Measurements from ENCODE around the gene WRAP73. TPM values are rescaled to one million over a fixed set of nuclear protein-coding genes. Genes with fewer than 3 reads are reported as not detected.
"Not testable (repeated sequence)": the region's sequence is repeated elsewhere in the genome, so short reads cannot be mapped to it uniquely, and the experiment has no call there.

WRAP73 gene
- total and polyA plus RNA-seq, 4 donors = 5.8 to 27.8 (median 14.0) TPM

GRCh38 chr1:3585940-3586568 lies 63.8 kb downstream of the WRAP73 start:
- Histone ChIP-seq H3K4me1 (ENCODE audit: control insufficient read depth in 1 of 2, insufficient read depth in 2 of 2, low read length in 2 of 2) (no peaks in the 10 kb centered on the region), H3K27me3 (ENCODE audit: control insufficient read depth in 1 of 2, insufficient read depth in 2 of 2, low read length in 1 of 2) (no peaks in the 10 kb centered on the region), H3K9me3 (ENCODE audit: control insufficient read depth, low read length) (no peaks in the 10 kb centered on the region), H3K27ac (ENCODE audit: low read depth in 1 of 2, low read length in 2 of 2) (no peak overlapping the region), H3K36me3 (ENCODE audit: control insufficient read depth in 1 of 2, insufficient read depth in 2 of 2, low read length in 1 of 2) (no peaks in the 10 kb centered on the region), H3K4me3 (ENCODE audit: low read length in 2 of 2) (no peak overlapping the region)
- ATAC-seq (ENCODE audit: low FRiP score) = no peak
- no peak for DNase-seq
- intact Hi-C loops (cut with DNase I) = no loop called here
- WGBS, 2 donors = 90 to 92% methylated on average over 19 of the region's 19 CpGs

DNA sequence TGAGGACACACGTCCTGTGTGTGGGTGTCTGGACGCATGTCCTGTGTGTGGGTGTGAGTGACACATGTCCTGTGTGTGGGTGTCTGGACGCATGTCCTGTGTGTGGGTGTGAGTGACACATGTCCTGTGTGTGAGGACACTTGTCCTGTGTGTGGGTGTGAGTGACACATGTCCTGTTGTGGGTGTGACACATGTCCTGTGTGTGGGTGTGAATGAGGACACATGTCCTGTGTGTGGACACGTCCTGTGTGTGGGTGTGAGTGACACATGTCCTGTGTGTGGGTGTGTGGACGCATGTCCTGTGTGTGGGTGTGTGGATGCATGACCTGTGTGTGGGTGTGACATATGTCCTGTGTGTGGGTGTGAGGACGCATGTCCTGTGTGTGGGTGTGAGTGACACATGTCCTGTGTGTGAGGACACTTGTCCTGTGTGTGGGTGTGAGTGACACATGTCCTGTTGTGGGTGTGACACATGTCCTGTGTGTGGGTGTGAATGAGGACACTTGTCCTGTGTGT lies 64.5 kb downstream of the WRAP73 start:
- ATAC-seq (ENCODE audit: low FRiP score); H3K9me3 ChIP-seq (ENCODE audit: control insufficient read depth, low read length); H3K27me3 ChIP-seq (ENCODE audit: control insufficient read depth in 1 of 2, insufficient read depth in 2 of 2, low read length in 1 of 2); intact Hi-C loops (cut with DNase I); H3K4me1 ChIP-seq (ENCODE audit: control insufficient read depth in 1 of 2, insufficient read depth in 2 of 2, low read length in 2 of 2); H3K36me3 ChIP-seq (ENCODE audit: control insufficient read depth in 1 of 2, insufficient read depth in 2 of 2, low read length in 1 of 2); DNase-seq; H3K4me3 ChIP-seq (ENCODE audit: low read length in 2 of 2); H3K27ac ChIP-seq (ENCODE audit: low read depth in 1 of 2, low read length in 2 of 2): not testable (repeated sequence)
- 70 to 71% methylated on average over 6 of the region's 6 CpGs for WGBS, 2 donors

DNA sequence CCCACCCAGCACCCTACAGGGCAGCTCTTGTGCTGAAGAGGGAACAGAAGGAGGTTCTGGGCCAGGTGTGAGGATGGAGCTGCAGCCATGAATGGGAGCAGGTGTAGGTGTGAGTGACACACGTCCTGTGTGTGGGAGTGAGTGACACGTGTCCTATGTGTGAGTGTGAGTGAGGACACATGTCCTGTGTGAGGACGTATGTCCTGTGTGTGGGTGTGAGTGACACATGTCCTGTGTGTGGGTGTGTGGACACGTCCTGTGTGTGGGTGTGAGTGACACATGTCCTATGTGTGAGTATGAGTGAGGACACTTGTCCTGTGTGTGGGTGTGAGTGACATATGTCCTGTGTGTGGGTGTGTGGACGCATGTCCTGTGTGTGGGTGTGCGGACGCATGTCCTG lies 65.0 kb downstream of the WRAP73 start:
- no peak overlapping the region for H3K27ac ChIP-seq (ENCODE audit: low read depth in 1 of 2, low read length in 2 of 2)
- WGBS, 2 donors = 88 to 89% methylated on average over 7 of the region's 7 CpGs
- intact Hi-C loops (cut with DNase I) = no loop called here
- H3K4me3 ChIP-seq (ENCODE audit: low read length in 2 of 2) = no peak overlapping the region
- H3K36me3 ChIP-seq (ENCODE audit: control insufficient read depth in 1 of 2, insufficient read depth in 2 of 2, low read length in 1 of 2) = no peaks in the 10 kb centered on the region
- H3K27me3 ChIP-seq (ENCODE audit: control insufficient read depth in 1 of 2, insufficient read depth in 2 of 2, low read length in 1 of 2) = no peaks in the 10 kb centered on the region
- H3K9me3 ChIP-seq (ENCODE audit: control insufficient read depth, low read length) = no peaks in the 10 kb centered on the region
- no peaks in the 10 kb centered on the region for H3K4me1 ChIP-seq (ENCODE audit: control insufficient read depth in 1 of 2, insufficient read depth in 2 of 2, low read length in 2 of 2)
- DNase-seq (no peak), ATAC-seq (ENCODE audit: low FRiP score) (no peak)

- H3K27ac ChIP-seq (ENCODE audit: low read depth in 1 of 2, low read length in 2 of 2); H3K27me3 ChIP-seq (ENCODE audit: control insufficient read depth in 1 of 2, insufficient read depth in 2 of 2, low read length in 1 of 2); H3K4me3 ChIP-seq (ENCODE audit: low read length in 2 of 2); DNase-seq; H3K4me1 ChIP-seq (ENCODE audit: control insufficient read depth in 1 of 2, insufficient read depth in 2 of 2, low read length in 2 of 2); H3K9me3 ChIP-seq (ENCODE audit: control insufficient read depth, low read length); H3K36me3 ChIP-seq (ENCODE audit: control insufficient read depth in 1 of 2, insufficient read depth in 2 of 2, low read length in 1 of 2); ATAC-seq (ENCODE audit: low FRiP score); intact Hi-C loops (cut with DNase I): not testable (repeated sequence)
- WGBS, 2 donors = 59 to 68% methylated on average over 18 to 19 of the region's 21 CpGs
These were observed 66.2 kb downstream of the WRAP73 start for GRCh38 chr1:3583751-3584150.

DNA sequence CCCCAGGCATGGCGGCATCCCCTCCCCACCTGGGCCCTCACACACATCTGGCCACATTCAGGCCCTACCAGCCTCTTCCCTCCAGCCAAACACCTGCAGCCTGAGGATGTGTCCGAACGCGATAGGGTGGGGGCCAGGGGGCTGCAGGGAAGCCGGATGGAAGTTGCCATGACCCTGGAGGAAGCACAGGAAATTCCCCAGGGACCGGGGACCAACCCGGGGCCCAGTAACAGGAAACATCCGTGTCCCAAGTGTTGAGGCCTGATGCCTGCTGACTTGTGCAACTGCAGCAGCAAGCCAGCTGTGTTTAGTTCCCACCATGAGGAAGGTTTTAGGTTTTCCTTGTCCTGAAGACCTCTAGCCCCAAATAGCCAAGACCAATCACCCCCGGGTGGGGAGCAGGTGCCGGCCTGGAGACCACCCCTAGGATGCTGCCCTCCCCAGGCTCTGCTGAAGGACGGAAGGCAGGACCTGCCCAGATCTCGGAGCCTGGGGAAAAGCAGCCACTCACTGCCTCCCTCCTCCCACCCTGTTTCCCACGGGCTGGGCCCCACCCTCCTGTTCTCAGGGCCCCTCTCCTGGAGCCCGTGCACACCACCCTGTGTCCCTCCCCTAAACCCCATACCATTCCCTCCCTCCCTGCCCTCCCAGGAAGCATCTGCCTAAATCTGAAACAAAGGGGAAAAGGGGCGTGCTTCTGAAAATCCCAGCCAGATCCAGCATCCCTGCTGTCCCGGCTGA lies 68.4 kb downstream of the WRAP73 start:
- no peak for DNase-seq
- Histone ChIP-seq H3K27me3 (ENCODE audit: control insufficient read depth in 1 of 2, insufficient read depth in 2 of 2, low read length in 1 of 2) (no peaks in the 10 kb centered on the region), H3K4me1 (ENCODE audit: control insufficient read depth in 1 of 2, insufficient read depth in 2 of 2, low read length in 2 of 2) (no peaks in the 10 kb centered on the region), H3K27ac (ENCODE audit: low read depth in 1 of 2, low read length in 2 of 2) (no peak overlapping the region), H3K4me3 (ENCODE audit: low read length in 2 of 2) (no peak overlapping the region), H3K9me3 (ENCODE audit: control insufficient read depth, low read length) (no peaks in the 10 kb centered on the region), H3K36me3 (ENCODE audit: control insufficient read depth in 1 of 2, insufficient read depth in 2 of 2, low read length in 1 of 2) (no peaks in the 10 kb centered on the region)
- ATAC-seq (ENCODE audit: low FRiP score) = no peak
- WGBS, 2 donors = 61 to 71% methylated on average over 14 to 16 of the region's 16 CpGs
- intact Hi-C loops (cut with DNase I) = no loop called here

Other genes starting within 250 kb of the WRAP73 start
- 1 to 10 TPM in 1 of 2 donors, under 1 TPM in 1; 0.62 to 1.4 TPM for gene ARHGEF16, start 195.4 kb downstream of the WRAP73 start, total RNA-seq
- gene ARHGEF16, start 195.4 kb downstream of the WRAP73 start, polyA plus RNA-seq = 1 to 10 TPM in 1 of 2 donors, not detected in 1; 8.8 TPM
- gene MEGF6, start 38.6 kb downstream of the WRAP73 start, total RNA-seq = 100 to 1,000 TPM in 1 of 2 donors, 10 to 100 TPM in 1; 91.8 to 223 TPM
- gene MEGF6, start 38.6 kb downstream of the WRAP73 start, polyA plus RNA-seq = 100 to 1,000 TPM in 1 of 2 donors, 10 to 100 TPM in 1; 53.7 to 332 TPM
- gene TPRG1L, start 25.1 kb downstream of the WRAP73 start, total RNA-seq = 10 to 100 TPM; 35.4 to 39.0 TPM
- gene TPRG1L, start 25.1 kb downstream of the WRAP73 start, polyA plus RNA-seq = 10 to 100 TPM; 42.0 to 51.0 TPM
- gene TP73, start 2.4 kb upstream of the WRAP73 start, total RNA-seq = under 1 TPM in 1 of 2 donors, not detected in 1; 0.18 TPM
- under 1 TPM in 1 of 2 donors, not detected in 1; 0.38 TPM for gene TP73, start 2.4 kb upstream of the WRAP73 start, polyA plus RNA-seq
- not detected for gene CCDC27, start 102.3 kb upstream of the WRAP73 start, total RNA-seq
- gene CCDC27, start 102.3 kb upstream of the WRAP73 start, polyA plus RNA-seq = not detected
- 1 to 10 TPM; 5.6 to 7.5 TPM for gene SMIM1, start 122.6 kb upstream of the WRAP73 start, total RNA-seq
- gene SMIM1, start 122.6 kb upstream of the WRAP73 start, polyA plus RNA-seq = 1 to 10 TPM; 3.9 to 6.5 TPM
- gene LRRC47, start 146.4 kb upstream of the WRAP73 start, total RNA-seq = 10 to 100 TPM; 31.9 to 38.8 TPM
- 10 to 100 TPM; 26.8 to 30.7 TPM for gene LRRC47, start 146.4 kb upstream of the WRAP73 start, polyA plus RNA-seq
- 10 to 100 TPM; 47.8 to 53.6 TPM for gene CEP104, start 207.1 kb upstream of the WRAP73 start, total RNA-seq
- gene CEP104, start 207.1 kb upstream of the WRAP73 start, polyA plus RNA-seq = 1 to 10 TPM; 8.1 to 8.5 TPM
- 10 to 100 TPM in 1 of 2 donors, 1 to 10 TPM in 1; 5.7 to 10.2 TPM for gene DFFB, start 207.4 kb upstream of the WRAP73 start, total RNA-seq
- gene DFFB, start 207.4 kb upstream of the WRAP73 start, polyA plus RNA-seq = 1 to 10 TPM; 4.3 to 8.1 TPM